Measurements from ENCODE around the gene CCL5.
A peak's percentile ranks its signal among the peaks of the same experiment; 100 is the strongest.
"Not testable (repeated sequence)": the region's sequence is repeated elsewhere in the genome, so short reads cannot be mapped to it uniquely, and the experiment has no call there.

Gene CCL5

DNA sequence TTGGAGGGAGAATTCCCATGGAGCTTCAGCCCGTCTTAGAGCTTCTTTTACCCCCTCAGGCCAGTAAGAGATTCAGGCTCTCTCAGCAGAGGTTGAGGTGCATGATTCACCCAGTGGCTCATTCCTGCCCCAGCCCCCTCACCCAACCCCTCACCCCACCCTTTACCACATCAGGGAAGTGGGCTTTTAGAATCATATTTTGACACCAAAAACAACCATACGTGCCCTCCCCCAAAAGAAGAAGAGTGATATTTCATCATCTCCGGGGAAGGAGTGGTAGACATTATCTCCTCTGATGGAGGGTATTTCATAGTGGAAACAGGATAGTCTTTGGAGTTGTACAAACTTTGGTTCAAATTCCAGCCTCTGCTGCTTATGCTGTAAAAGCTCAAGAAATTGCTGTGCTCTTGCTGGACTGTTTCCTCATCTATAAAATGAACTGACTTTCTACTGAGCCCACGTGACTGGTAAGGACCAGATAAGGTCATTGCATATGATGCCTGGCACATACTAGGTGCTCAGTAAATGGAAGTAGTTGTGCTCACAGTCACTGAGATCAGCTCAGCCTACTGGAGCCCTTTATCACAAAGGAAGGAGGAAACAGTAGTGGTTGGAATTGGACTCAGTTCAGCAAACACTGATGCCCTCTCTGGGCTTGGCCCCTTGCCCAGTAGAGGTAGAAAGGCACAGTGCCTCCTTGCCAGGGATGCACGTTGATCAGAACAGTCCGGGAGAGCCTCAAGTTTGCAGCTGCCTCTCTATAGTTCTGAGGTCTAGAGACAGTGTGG is 18.3 kb upstream of the CCL5 start:
- DNase-seq (ENCODE audit: low read depth): peak; percentile 41

DNA sequence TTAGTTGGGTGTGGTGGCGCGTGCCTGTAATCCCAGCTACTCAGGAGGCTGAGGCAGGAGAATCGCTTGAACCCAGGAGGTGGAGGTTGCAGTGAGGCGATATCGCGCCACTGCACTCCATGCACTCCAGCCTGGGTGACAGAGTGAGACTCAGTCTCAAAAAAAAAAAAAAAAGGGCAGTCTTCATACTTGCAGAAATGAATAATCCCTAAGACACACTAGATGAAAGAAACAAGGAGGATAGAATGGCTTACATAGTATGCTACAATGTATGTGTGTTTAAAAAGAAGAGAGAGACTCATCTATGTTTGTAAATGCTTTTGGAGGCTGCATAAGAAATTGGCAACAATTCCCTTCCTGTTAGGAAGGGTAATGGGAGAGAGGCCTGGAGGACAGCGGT is 17.6 kb upstream of the CCL5 start:
- not testable (repeated sequence) for DNase-seq (ENCODE audit: low read depth)

DNA sequence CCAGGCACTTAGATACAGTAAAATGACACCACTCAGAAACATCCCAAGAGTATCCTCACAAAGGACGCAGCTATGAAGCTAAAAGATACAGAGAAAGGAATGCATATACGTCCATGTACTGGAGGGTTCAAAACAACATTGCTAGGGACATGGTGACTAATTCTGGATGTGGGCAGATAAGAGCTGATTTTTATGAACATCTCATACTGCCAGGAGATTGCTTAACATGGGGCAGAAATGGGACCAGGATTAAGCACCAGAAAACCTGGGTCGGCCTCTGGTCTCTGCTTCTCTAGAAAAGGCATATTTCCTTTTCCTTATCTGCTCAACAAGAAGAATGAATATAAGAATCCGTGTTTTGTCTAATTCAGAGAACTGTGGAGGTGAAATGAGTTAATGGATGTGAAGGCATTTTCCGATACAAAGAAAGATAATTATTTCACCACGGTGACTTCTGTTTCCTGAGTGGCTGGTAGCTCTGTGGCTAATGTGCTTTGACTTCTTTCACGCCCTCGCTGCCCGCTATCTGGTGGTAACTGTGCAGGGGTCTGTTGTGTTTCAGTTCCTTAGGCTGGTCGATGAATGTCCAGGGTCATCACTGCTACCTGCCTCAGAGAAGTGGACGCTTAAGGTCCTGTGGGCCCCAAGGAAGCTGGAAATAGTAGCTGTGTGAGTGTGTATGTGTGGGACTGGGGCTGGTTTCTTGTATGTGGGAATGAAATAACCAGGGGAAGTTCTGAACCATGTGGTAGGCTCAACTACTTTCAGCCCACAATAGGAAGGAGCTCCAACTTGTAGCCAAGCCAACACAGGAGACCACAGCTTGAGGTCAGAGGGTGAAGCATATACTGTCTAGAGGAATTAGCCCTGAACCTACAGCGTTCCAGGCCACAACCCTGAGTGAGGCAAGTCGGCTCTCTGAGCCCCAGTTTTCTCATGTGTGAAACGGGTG is 15.8 kb upstream of the CCL5 start:
- DNase-seq (ENCODE audit: low read depth): no peak

DNA sequence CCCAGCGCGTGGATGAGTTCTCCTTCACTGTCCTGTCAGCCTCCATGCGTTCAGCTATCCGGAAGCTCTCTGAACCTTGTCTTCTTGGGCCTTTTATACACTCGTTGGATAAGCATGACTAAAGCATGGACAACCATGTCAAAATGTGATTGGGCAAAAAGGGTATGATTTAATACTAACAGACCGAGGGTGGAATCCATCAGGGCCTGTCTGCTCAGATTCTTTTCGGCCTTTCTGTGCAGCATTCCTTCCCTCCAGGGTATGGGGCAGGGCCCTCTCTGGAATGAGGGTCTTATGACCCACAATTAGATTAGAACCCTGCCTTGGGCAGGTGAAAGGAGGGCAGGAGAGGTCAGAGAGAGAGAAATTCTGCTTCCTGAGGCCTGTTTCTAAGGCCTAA is 14.0 kb upstream of the CCL5 start:
- DNase-seq (ENCODE audit: low read depth): no peak

DNA sequence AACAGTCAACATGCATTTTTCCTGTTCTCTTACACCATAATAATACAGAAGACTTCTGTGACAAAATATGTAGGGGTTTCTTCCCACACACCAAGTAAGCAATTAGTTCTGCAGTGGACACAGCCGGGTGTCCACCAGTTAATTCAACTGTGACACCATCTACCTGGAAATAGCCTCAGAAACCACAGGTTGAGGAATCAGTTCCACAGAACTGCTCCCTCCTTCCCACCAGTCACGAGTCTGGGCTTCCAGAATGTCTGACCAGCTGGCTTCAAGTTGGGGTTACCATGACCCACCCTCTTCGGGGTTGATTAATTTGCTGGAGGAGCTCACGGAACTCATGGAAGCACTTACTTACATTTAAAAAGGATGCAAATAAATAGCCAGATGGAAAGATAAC is 13.6 kb upstream of the CCL5 start:
- DNase-seq (ENCODE audit: low read depth): no peak

DNA sequence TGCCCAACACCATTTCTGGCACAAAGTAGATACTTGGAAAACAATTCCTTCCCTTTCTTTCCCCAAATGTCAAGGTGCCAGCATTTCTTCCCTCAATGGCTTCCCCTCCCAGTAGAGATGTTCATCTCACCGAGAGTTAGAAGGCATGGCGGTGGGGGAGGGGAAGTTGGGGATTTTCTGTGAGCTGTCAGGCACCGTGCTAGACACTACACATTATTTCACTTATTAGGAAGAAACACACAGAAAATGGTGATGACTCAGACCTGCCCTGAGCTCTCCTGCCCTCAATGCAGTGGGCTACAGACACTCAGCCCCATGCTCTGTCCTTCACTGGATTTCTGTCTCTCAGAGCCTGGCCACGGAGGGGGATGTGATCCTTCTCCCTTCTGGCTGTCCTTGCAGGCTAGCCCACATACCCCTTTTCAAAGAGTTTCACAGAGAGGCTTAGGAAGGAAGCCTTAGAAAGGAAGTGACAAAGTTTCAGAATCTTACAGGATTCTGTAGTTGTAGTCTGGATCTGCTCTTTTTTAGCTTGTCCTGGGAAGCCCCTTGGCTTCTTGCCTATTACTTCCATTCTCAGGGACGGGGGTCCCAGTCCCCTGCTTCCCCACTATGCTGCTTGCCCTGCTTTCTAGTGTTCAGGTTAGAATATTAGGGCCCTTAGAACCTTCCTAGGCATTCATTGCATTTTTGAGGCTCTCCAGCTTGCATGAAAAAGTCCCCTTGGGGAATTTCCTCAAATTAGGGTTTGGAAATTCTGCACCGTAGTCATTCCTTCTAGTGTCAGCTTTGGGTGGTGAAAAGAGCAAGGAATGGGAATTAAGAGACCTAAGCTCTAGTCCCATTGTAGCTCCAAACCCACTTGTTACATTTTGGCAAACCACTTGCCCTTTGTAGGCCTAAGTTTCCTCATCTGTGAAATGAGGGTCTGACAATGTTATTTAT is 12.2 kb upstream of the CCL5 start:
- peak; percentile 47 for DNase-seq (ENCODE audit: low read depth)

DNA sequence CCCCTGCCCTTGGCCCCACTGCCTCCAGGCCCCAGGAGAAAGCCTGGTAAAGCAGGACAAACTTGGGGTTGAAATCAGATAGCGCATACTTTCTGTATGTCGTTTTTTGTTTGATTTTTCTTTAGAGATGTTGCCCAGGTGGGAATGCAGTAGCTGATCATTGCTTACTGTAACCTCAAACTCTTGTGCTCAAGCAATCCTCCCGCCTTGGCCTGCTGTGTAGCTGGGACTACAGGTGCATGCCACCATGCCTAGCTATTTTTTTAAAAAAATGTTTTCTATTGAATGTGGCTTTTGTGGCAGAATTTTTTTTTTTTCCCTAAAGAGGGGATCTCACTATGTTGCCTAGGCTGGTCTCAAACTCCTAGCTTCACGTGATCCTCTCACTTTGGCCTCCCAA is 11.1 kb upstream of the CCL5 start:
- DNase-seq (ENCODE audit: low read depth): no peak

DNA sequence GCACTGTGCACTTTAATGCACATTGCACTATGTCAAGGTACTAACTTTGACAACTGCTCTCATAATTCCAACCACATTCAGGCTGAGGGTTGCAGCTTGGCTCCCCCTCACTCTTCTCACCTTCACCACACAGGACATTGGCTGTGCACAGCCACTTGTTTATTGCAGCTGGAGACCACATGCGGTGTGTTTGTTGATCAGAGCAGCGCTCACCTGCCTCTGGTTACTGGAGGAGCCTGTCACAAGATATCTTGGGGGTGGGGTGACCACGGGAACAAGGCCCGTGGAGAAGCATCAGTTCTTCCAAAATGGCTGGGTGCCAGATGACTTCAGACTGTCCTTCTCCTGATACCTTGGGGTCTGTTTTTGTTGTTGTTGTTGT is 10.6 kb upstream of the CCL5 start:
- DNase-seq (ENCODE audit: low read depth): no peak

DNA sequence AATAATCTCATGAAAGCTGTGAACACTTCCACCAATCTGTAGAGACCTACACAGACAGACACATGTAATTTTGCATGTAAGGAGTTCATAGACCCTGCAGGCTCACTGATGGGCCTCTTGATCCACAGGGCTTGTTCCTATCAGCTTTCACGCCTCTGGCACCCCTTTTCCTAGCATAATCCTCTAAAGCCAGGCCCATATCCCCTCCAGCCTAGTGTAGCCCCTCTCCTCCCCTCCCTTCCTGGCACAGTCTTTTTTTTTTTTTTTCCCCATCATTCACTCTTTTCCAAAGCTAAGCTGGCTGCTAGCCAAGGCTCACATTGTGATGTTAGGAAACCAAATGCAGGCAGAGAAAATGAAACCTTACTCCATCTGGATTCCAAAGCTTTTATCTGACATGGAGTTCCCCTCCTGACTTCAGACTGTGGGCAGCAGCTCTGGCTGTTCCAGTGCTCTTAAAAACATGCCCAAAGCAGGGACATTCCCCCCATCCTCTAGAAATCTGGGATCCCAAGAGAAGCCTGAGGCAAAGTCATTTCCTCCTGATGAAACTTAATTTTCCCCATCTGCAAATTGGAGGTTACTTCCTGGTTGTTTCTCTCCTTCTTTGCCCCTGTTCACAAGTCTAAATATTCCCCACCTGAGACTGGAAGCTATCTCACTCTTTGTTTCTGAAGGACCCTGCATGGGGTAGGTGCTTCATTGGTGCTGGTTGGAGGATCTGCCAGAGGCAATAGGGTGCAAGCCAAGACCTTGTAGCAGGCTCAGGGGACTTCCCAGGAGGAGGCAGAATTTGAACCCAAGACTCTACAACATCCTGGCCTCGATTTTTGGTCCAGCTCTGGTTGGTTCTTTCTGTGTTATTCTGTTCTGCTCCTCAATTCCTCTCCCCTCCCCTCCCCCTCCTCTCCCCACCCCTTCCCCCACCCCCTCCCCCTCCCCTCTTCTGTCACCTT is 9.9 kb upstream of the CCL5 start:
- DNase-seq (ENCODE audit: low read depth): no peak

DNA sequence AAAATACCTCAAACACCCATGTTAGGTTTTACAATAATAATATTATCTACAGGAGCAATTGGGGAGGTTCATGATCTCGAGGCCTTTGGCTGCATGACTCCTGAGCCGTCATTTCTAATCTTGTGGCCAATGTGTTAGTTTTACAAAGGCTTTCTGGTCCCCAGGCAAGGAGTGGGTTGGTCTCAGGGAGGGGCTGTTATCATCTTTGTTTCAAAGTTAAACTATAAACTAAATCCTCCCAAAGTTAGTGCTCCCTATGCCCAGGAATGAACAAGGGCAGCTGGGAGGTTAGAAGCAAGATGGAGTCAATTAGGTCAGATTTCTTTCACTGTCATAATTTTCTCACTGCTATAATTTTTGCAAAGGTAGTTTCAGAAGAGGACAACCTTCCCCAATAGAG is 9.1 kb upstream of the CCL5 start:
- no peak for DNase-seq (ENCODE audit: low read depth)

DNA sequence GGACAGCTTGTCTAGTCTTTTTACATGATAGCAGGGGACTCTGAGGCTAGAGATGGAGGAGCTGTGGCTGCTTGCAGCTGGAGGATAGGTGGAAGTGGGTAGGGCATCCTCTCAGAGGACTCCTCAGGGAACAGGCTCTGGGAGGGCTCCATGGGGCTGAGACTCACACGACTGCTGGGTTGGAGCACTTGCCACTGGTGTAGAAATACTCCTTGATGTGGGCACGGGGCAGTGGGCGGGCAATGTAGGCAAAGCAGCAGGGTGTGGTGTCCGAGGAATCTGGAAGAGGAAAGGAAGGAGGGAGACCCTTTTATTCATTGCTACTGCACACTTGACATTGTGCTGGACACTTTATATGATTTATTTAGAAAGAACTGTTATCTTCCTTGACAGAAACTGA is 1.8 kb downstream of the CCL5 start:
- no peak for DNase-seq (ENCODE audit: low read depth)

DNA sequence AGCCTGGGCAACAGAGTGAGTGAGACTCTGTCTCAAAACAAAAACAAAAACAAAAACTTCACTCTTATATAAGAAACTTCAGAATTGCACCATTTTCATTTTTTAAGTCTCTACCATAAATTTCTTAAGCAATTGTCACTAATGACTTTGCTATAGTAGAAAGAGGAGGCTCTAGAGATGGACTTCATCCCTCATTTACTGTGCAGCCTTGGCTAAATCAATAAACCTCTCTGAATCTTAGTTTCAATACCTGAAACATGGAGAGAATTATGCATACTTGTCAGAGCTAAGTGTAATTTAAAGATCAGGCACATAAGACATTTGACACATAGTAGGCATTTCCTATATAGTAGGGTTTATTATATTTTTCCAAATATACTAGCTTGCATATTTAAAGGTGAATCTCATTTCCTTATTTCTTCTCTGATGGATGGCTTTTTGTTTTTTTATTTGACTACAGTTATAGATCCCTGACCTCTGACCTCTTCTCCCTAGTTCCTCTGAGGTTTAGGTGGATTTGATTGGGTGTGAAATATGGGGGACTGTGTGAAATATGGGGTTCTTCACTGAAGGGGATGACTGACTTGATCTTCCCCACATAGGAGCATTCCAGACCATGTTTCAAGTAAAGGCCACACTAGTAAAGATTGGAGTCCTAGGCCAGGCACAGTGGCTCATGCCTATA is 2.7 kb downstream of the CCL5 start:
- DNase-seq (ENCODE audit: low read depth): no peak

DNA sequence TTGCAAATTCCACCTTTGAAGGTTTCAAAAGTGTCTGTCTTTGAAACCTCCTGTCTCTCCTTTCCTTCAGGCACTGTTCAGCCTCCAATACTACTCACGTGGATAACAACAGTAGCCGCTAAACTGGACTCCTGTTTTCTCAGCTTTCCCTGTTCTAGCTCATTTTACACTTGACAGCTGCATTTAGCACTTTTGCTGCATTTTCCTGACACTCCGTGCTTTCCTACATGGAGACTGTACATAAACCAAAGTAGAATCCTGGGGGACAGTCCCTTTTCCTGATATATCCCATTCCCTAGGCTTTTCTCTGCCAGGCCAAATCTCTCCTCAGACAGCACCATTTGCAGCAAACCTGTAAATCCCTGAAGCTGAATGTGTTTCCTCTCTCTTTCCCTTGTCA is 3.6 kb downstream of the CCL5 start:
- DNase-seq (ENCODE audit: low read depth): no peak

DNA sequence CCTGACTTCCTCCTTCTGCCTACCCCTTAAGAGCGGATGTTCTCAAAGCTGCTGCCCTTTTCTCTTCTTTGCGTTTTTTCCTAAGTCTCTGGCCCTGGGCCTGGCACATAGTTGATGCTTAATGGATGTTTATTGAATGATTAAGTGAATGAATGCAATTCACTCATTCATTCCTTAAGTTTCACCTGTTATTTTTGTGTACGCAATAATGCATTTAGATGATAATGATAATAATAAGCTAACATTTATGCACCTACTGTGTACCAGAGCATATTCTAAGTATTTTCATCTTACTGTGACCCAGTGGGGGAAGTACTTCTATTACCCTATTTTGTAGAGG is 4.4 kb downstream of the CCL5 start:
- DNase-seq (ENCODE audit: low read depth): no peak

DNA sequence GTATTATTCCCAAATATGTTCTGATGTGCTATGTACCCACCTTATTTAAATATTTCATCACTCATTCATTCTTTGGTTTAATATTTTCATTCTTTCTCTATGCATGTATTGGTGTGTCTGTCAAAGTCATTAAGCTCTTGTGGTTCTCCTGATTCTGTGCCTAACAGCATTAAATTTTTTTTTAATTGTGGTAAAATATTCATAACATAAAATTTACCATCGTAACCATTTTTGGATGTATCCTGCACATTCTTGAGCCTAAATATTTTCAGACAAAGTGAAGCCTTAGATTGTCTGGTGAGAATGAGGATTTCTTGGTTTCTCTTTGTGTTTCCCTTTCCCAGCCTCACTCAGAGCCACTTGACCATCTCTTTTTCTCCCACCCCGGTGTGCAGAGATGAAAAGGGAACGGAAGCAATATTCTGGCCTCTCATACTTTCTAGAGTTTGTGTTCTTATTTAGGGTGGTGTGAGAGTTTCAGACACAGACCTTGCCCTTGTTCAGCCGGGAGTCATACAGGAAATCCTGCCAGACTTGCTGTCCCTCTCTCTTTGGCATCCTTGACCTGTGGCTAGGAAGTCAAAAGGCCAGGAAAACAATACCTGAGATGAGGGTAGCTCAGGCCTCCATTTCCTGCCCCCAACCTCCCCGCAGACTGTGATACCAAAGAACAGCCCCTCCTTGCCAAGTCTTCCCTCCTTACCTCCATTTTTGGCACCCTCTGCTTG is 4.9 kb downstream of the CCL5 start:
- no peak for DNase-seq (ENCODE audit: low read depth)

DNA sequence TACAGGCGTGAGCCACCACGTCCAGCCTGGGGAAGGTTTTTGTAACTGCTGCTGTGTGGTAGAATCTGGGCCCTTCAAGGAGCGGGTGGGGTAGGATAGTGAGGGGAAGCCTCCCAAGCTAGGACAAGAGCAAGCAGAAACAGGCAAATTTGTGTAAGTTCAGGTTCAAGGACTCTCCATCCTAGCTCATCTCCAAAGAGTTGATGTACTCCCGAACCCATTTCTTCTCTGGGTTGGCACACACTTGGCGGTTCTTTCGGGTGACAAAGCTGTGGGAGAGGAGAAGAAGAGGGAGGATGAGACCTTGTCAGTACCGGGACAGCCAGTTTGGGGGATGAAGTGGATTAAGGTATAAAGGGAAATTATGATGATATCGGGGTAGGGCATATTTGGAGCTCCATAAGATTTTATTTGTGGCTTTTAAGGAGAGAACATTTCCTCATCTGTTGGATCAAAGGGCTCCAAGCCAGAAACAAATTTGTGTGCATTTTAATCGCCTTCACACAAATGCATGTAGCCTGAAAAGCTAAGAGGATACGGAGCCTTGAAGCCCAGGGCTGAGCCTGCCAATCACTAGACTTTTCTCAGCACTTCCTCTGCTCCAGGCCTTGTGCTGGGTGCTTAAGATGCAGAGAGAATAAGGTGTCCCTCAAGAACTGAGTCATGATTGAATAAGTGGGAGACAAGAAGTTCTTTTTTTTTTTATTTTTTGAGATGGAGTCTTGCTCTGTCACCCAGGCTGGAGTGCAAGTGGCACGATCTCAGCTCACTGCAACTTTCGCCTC is 7.8 kb downstream of the CCL5 start:
- DNase-seq (ENCODE audit: low read depth): no peak

DNA sequence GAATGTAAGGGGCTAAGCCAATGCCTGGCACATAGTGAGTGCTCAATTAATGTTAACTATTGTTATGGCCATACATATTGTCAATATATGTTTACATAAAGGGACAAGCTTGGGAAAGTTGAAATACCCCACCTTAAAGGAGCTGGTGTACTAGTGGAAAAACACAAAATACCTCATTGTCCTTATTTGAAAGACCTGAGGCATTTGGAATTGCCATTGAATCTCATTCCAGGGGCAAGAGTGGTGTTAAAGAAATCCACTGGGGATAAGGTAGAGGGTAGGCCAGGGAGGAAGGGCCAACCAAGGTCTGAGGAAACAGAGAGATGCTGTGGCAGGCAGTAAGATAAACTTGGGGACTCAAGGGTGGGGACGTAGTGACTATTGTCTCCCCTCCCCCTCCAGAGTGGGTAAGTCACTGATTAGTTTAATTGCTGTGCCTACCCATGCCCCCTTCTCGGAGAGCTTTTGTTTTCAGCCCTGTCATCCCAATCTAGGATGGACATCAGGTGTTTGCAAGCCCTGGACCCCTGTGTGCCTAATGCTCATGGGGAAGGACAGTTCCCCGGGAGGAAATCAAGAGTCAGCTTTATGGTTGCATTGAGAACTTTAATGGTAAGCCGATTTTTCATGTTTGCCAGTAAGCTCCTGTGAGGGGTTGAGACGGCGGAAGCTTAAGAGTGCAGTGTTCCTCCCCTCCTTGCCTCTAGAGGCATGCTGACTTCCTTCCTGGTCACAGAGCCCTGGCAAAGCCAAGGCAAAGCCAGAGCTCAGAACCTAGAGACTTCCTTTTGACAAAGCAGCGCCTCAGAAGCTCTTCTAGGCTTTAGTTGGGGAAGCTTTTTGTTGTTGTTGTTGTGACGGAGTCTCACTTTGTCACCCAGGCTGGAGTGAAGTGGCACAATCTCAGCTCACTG is 9.0 kb downstream of the CCL5 start:
- no peak for DNase-seq (ENCODE audit: low read depth)

DNA sequence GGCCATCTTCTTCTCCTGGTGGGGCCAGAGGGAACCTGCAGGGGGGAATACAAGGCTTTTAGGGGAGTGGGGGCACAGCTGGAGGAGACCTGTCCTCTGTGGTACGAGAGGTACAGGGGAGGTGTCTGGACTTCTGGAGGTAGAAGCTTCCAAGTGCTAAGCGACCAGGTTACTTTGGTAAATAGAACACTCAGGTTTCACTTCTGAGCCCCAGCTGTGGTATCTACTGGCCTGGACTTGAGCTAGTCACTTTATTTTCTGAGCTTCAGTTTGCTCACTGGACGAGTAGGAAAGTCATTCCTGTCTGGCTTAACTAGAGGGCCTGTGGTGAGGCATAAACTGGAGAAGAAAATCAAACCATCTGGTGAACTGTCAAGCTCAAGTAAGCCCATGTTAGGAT is 11.4 kb downstream of the CCL5 start, which contains the start of gene HEATR9:
Gene HEATR9 (minus strand): TSS at position 155 of the 400 bp plus-strand sequence. CDS start 149 bp downstream, at position 6.
- no peak for DNase-seq (ENCODE audit: low read depth)
